K562 (cell line): ENCODE results near the gene MED20. TPM values are rescaled to one million over a fixed set of nuclear protein-coding genes. Genes with fewer than 3 reads are reported as not detected.

Experiments
- BCL6 ChIP-seq: fragments of 250-450 bp; sonication (Bioruptor Pico); IDR thresholded peaks from 2 replicates; pipeline ENCODE4 v1.4.0; 2020
- CHD4 ChIP-seq: fragments of 200-600 bp; sonication (generic); IDR thresholded peaks from 3 replicates; pipeline ENCODE4 v1.6.1; 2012; ENCODE audit warnings: low read depth, mild to moderate bottlenecking, mixed read lengths, low read length, inconsistent platforms; ENCODE audit not compliant: insufficient read depth, insufficient replicate concordance, poor library complexity, severe bottlenecking
- E2F6 ChIP-seq, 2 experiments: IDR thresholded peaks; 2 replicates each; pipeline ENCODE4 v1.6.1; 2011; ENCODE audit warnings: borderline replicate concordance in 1 of 2, control low read depth in 1 of 2, low read depth in 1 of 2, low read length in 1 of 2, mild to moderate bottlenecking in 1 of 2, mixed read lengths in 1 of 2, moderate library complexity in 1 of 2; ENCODE audit not compliant: insufficient read depth in 1 of 2, insufficient read length in 1 of 2, poor library complexity in 1 of 2, severe bottlenecking in 1 of 2; ENCODE audit errors: extremely low read depth in 1 of 2
- EP400 ChIP-seq: fragments of 450-650 bp; IDR thresholded peaks from 2 replicates; pipeline ENCODE4 v1.6.1; 2017; ENCODE audit warnings: antibody characterized with exemption, mild to moderate bottlenecking, moderate library complexity
- FOXJ2 ChIP-seq: fragments of 200-800 bp; sonication (Bioruptor generic); IDR thresholded peaks from 2 replicates; pipeline ENCODE4 v1.6.1; 2016; ENCODE audit warnings: missing genetic modification characterization, missing compliant biosample characterization
- GMEB1 ChIP-seq: fragments of 250-450 bp; sonication (Bioruptor Pico); IDR thresholded peaks from 2 replicates; pipeline ENCODE4 v1.4.0; 2020; ENCODE audit warnings: mild to moderate bottlenecking
- HNRNPLL ChIP-seq: fragments of 200-400 bp; formaldehyde crosslinking; IDR thresholded peaks from 2 replicates; pipeline ENCODE4 v1.6.1; 2017; ENCODE audit warnings: low read length, low read depth, mild to moderate bottlenecking; ENCODE audit not compliant: poor library complexity, severe bottlenecking
- IRF2 ChIP-seq: sonication (generic); formaldehyde crosslinking; IDR thresholded peaks from 2 replicates; pipeline ENCODE4 v1.8.1; 2022; ENCODE audit warnings: mild to moderate bottlenecking, missing genetic modification reagents
- MNT ChIP-seq, 2 experiments: fragments of 450-650 bp; conservative IDR thresholded peaks; 2 replicates each; pipeline ENCODE4 v1.6.1; 2017; ENCODE audit warnings: mild to moderate bottlenecking in 2 of 2, moderate library complexity in 2 of 2
- MYC ChIP-seq, 2 experiments: fragments of 250-450 bp in 1 of 2; sonication (Bioruptor Pico) in 1 of 2; IDR thresholded peaks; 2 replicates each; pipeline versions ENCODE4 v1.5.1 to v1.6.1; 2012 to 2021; ENCODE audit warnings: low read depth in 2 of 2, borderline replicate concordance in 1 of 2, improper control_type of control experiment in 1 of 2, low read length in 1 of 2, mild to moderate bottlenecking in 1 of 2, moderate library complexity in 1 of 2
- NCOR1 ChIP-seq: fragments of 450-650 bp; IDR thresholded peaks from 2 replicates; pipeline ENCODE4 v1.6.1; 2016; ENCODE audit warnings: mild to moderate bottlenecking, moderate library complexity
- RFX1 ChIP-seq: fragments of 450-650 bp; IDR thresholded peaks from 2 replicates; pipeline ENCODE4 v1.6.1; 2016; ENCODE audit warnings: mild to moderate bottlenecking, moderate library complexity
- TSHZ1 ChIP-seq: fragments of 250-450 bp; sonication (Bioruptor Pico); IDR thresholded peaks from 2 replicates; pipeline ENCODE4 v1.4.0; 2020; ENCODE audit warnings: mild to moderate bottlenecking, moderate library complexity
- ZNF133 ChIP-seq: fragments of 250-450 bp; sonication (Bioruptor Pico); IDR thresholded peaks from 2 replicates; pipeline ENCODE4 v1.4.0; 2020; ENCODE audit warnings: mild to moderate bottlenecking
- ZNF316 ChIP-seq: fragments of 450-650 bp; IDR thresholded peaks from 2 replicates; pipeline ENCODE4 v1.6.1; 2016
- ZNF395 ChIP-seq: fragments of 200-800 bp; sonication (Bioruptor generic); IDR thresholded peaks from 2 replicates; pipeline ENCODE4 v1.6.1; 2017; ENCODE audit warnings: missing genetic modification characterization, missing compliant biosample characterization
- ZNF408 ChIP-seq: fragments of 250-450 bp; sonication (Bioruptor Pico); IDR thresholded peaks from 2 replicates; pipeline ENCODE4 v1.4.0; 2020; ENCODE audit warnings: low read depth, mild to moderate bottlenecking, moderate library complexity
- polyA plus RNA-seq, 8 experiments: library from polyadenylated mRNA; depleted of rRNA in 4 of 8; stranded (reverse) in 5 of 8; unstranded in 3 of 8; fragments of >200 nt; fragmentation: Nextera tagmentation in 2 of 8; fragmentation: Illumina TruSeq in 1 of 8; extraction: Ambion mirVana in 2 of 8; extraction: Trizol in 1 of 8; gene quantifications; 2 replicates each; pipeline versions ENCODE4 v1.2.1 to v1.2.3, GENCODE V29; 2011 to 2014; ENCODE audit warnings: inconsistent platforms in 1 of 8, missing spikeins in 1 of 8
- total RNA-seq, 7 experiments: library from RNA; depleted of rRNA in 6 of 7; stranded (reverse); fragments of >200 nt in 6 of 7; fragmentation: Illumina TruSeq in 2 of 7; extraction: Trizol in 2 of 7; gene quantifications; 2 replicates each; pipeline versions ENCODE4 v1.2.1 to v1.2.3, GENCODE V29; 2011 to 2021; ENCODE audit warnings: low replicate concordance in 1 of 7

The MED20 gene
- total and polyA plus RNA-seq, 9 of the 15 experiments (the other 6 are each of a cell fraction or from before 2014, with no cell fraction given), result 27.3 to 80.9 (median 46.0) TPM

GRCh38 chr6:41966961-41967311 is 46.0 kb upstream of the MED20 start (continued):
- TF ChIP-seq ZNF395 (CRISPR knock-in tag) (0 out of 2 replicates have a peak, but pooled peaks have one; percentile 44), RFX1 (peak; percentile 25; the same call in 1 of the 2 replicates), FOXJ2 (tag) (0 out of 2 replicates have a peak, but pooled peaks have one; percentile 27), BCL6 (no peak), MNT (conservative IDR thresholded peaks at IDR 0.05) (peak; percentile 39 to 56; a peak in 2 of 4 replicates), EP400 (peak; percentile 60), IRF2 (no peak), ZNF133 (no peak), ZNF316 (peak; percentile 98), MYC (IDR thresholded peaks at IDR 0.05; ENCODE audit: low read depth, low read length) (peak; percentile 5; the same call in 1 of the 2 replicates), MYC (CRISPR knock-in tag; IDR thresholded peaks at IDR 0.05; ENCODE audit: borderline replicate concordance, low read depth) (no peak), GMEB1 (CRISPR knock-in tag) (no peak), CHD4 (no peak), E2F6 (IDR thresholded peaks at IDR 0.05; ENCODE audit: borderline replicate concordance in 1 of 2, extremely low read depth in 1 of 2, insufficient read depth in 1 of 2, insufficient read length in 1 of 2, low read depth in 1 of 2, low read length in 1 of 2, poor library complexity in 1 of 2, severe bottlenecking in 1 of 2) (peak in 1 of 2 experiments; percentile 22), HNRNPLL (no peak), NCOR1 (peak; percentile 10; the same call in 1 of the 2 replicates), TSHZ1 (CRISPR knock-in tag) (no peak), ZNF408 (CRISPR knock-in tag) (no peak)
